Muscle of back (tissue), 11 donors: Measurements from ENCODE around the gene HS3ST3B1. TPM values are rescaled to one million over a fixed set of nuclear protein-coding genes. Genes with fewer than 3 reads are reported as not detected.

Experiments used
- DNase-seq, 3 donors: peaks; one replicate each; pipeline versions ENCODE4 v3.0.0 to v3.0.0-alpha.2; 2013
- polyA plus RNA-seq, 10 donors: library from polyadenylated mRNA; unstranded; fragments of 120-200 nt; gene quantifications; one replicate each; pipeline ENCODE4 v1.2.1, GENCODE V29; 2013; ENCODE audit not compliant: insufficient read length in 10 of 10

Gene HS3ST3B1
- polyA plus RNA-seq, 10 donors: 0.71 to 4.7 (median 3.4) TPM

DNA sequence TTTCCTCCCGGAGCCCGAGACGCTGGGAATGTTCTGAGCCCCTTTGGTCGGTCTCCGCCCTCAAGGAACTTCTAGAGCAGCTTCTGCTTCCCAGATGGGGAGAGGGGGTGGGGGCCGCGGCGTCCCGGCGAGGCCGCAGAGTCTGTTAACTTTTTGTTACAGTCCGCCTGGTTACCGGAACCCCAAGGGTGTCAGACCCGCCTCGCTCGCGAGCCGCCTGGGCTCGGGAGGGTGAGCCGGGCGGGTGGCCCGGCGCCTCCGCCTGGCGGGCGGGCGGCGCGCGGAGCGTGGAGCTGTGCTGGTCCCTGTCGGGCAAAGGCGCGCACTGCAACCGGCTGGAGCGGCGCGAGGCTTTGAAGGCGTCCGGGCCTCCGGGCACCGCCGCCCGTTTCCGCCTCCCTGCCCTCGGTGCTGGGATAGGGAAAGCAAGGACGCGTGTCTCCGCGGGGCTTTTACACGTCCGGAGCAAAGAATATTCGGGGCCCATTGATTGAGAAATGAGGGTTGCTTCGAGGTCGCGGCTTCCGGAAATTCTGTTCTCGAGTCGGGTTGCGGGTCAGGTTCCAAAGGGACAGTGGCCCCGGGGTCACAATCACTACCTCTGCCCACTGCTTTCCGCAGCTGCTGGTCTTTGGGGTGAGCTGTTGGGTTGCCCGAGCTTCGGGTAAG, 1.7 kb downstream of the HS3ST3B1 start:
- peak; percentile 74 to 90 (median 82) for DNase-seq

DNA sequence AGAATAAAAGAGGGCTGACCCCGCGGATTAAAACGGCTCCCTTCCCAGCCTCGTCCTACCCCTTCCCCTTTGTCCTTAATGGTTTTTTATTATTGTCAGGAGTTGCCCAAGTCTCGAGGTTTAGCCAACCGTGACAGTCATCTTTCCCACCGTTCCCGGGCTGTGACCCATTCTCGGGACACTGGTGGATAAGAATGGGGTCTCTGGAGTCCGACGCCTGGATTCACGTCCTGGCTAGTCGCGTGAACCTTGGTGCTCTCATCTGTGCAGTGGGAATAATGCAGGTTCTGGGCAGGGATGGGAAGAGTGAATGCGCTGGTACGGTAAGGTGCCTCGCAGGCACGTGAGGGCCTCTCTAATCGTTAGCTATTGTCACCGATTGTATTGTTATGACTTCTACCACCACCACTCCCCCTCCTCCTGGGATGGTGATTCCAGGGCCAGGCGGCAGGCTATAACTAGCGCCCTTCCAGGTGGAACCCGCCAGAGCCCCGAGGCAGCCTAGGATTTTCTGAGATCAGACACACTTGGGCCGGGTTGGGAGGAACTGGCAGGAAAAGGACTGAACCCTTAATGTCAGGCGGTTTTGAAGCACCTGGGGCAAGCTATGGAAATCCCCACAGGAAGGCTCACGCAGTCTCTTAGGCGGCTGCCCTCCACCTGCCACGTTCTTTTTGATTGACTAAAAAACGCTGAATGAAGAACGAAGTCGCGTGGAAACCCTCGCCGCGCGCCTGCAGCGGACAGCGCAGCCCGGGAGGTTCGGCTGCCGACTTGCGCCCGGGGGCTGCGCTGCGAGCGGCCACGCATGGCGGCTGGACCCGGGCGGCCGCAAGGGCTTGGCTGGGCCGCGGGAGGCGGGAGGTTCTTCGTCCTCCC, 2.7 kb downstream of the HS3ST3B1 start:
- peak in 1 of 3 donors; percentile 48 for DNase-seq

DNA sequence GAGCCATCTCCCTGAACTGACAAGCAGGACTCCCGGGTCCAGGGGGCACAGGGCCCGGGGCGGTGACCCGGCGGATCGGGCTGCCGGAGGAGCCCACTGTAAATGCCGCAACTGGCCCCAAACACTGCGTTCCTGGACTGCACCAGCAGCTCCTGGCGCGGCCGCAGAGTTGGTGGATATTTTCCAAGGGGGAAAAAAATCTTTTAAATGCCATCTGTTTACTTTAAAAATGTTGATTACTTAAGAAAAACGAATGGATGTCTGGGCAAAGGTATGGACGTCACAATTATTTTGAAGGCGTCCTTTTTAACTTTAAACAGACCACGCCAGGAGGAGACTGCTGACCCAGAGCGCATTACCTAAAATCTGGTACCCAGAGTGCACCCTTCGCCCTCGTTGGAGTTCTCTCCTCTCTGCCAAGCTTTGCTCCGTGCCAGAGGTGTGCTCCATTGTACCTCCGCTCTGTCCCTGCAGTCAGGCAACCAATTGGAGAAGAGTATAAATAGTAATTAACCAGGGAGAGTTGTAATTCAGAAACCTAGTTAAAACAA, 3.4 kb downstream of the HS3ST3B1 start:
- DNase-seq: peak in 1 of 3 donors; percentile 15

DNA sequence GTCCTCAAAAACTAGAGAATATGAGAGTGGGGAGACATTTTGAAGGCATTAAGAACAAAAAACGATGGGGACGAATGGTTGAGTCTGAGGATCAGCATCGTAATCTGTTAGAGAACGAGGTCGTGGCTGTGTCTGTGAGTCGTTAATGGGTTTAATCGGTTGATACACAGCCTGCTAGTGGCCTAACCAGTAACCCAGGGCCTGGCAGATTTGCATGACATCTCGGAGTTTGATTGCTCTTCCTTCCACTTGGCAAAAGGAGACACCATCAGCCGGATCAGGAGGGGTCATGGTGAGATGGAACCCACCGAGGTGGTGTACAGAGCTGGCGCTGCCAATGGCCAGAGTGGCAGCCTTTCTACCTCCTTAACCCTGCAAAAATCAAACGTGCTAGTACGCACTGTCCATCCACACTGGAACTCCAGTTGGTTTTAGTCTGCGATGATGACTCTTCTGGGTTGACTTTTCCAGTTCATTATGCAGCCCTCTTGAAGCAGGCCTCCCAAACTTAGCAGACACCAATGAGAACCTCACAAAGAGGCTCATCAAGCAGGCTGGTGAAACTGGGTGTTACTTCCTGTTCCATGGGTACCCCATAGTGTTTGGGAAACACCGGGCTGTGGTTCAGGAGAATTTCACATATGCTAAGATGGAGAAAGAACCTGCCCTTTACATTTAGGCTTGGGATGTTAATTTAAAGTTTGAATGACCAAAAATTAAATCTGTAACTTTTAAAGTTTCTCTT, 4.1 kb downstream of the HS3ST3B1 start:
- peak in 1 of 3 donors; percentile 23 for DNase-seq

DNA sequence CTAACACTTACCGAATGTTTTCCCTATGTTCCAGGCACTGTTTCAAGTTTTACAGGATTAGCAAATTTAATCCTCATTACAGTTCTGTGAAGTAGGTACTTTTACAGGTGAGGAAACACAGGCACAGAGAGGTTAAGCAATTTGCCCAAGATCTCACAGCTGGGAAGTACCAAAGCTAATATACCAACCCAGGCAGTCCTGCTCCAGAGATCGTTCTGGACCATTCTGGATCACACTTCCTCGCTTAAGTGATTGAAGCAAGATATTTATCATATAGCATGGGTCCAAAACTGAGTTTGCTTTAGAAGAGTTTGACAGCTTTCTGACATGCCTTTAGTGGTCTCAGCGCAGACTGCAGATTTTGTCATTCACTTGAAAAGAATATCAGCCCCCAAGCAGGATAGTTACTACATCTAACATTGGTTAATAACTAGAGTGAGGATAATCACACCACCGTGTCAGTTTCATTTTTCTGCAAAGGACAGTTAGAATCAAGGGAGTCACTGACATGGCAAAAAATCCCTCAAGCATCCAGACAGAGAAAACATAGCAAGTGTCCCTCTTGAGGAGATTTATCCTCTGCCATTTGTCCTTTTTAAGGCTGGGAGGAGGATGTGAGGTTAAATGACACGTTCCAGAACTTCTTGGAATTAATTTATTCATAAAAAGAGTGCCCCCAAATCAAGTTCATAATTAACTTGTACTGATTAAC, 5.1 kb downstream of the HS3ST3B1 start:
- no peak for DNase-seq

DNA sequence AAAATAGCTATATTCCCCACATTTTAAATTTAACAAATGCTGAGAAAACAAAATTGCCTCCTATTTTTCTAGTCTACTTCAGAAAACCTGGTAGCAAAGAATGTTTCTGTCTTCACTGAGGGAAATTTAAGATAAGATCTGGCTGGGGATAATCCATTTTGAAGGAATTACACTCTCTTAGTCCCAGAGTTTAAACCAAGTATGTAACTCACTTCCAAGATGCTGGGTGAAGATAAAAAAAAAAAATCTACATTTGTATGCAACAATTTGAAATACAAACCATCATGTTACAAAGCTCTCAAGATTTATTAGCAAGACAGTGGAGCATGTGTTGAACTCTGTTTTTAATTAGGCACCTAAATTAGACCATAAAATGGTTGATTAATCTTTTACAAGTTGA, 5.7 kb downstream of the HS3ST3B1 start:
- DNase-seq: no peak

DNA sequence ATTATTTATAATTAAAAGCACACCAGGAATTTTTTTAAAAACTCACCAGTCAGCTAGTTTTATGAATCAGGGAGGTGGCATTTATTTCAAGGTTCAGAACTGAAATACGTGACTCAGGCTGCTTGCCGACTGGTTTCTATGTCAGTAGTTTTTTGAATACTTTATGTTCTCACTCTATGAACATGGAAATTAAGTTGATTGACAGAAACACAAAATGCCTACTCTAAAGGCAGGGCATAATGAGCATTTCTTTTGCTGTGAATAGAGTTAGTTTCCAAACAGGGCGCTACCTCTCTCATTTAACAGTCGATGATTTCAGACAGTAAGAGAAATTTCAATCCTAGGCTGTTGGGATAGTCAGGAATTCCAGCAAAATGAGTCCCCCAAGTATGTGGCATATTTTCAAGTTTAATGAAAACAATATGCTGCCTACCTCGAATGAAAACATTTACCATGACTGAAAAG, 6.7 kb downstream of the HS3ST3B1 start:
- DNase-seq: peak in 2 of 3 donors; percentile 32 to 78

DNA sequence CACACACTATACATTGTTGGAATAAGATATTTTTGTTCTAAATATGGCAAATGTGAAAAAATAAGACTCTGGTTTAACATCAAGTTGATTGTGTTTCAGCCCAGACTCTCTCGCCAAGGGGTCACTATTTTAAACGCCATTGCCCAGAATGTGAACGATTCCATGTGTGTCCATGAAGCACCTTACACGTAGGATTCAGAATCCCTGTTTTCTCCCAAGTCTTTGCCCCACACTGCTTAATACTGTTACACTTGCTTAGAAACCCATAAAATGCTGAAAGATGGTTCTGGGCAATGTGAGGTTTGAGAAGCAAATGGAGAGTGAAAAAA, 7.7 kb downstream of the HS3ST3B1 start:
- DNase-seq: no peak

DNA sequence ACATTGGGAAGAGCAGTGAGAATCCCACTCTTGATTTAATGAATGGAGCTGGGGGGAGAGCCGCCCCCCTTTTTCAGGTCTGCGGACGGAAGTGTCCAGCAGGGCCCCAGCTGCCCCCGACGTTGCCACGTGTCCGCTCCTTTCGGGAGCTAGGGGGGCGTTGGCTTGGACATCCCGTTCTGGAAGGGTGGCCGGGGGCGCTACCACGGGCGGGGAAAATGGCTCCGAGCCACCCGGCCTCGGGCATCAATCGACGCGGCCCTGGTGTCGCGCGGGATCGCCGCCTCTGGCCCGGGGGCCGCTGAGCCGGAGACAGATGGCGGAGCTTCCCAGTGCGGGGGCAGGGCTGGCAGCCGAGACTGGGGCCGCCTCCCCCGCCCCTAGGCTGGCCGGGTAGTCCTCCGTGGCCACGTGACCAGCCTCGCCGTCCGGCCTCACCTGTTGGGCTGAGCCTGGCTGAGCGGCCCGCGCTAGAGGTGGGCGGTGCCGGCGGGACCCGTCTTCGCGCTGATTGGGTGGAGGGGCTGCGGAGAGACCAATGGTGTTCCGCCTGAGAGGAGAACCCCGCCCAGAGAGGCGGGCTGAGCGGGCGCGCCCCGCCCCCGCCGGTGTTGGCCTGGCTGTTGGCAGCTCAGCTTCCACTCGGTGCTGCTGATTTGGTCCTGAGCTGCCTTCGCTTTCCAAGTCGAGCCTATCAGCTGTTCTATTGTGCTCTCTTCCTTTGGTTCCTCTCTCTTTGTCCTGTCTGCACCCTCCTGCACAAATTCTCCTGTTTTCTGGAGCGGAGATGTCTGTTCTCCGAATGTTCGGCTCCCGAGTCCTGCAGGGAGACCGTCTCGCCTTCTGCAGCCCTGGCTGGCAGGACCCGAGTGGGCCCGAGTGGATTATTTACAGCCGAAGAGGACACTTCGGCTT, 8.3 kb downstream of the HS3ST3B1 start:
- DNase-seq: peak; percentile 93 to 96 (median 93)

DNA sequence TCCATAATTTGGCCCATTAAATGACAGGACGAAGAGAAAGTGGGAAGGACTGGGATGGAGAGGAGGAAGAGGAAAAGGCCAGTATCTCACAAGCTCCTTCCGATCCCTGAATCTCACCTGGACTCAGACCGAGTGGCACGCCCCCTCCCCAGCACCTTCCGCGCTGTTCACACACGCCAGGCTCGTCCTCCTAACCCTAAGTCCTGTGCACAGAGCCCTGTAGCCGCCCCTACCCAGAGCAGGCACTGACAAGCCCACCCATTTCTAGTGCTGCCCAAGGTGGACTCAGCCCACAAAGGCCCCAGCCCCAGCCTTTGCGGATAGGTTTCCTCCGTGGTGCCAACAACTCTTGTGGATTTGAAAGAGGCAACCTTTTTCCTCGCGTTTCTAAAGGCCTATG, 9.2 kb downstream of the HS3ST3B1 start:
- peak in 1 of 3 donors; percentile 24 for DNase-seq

DNA sequence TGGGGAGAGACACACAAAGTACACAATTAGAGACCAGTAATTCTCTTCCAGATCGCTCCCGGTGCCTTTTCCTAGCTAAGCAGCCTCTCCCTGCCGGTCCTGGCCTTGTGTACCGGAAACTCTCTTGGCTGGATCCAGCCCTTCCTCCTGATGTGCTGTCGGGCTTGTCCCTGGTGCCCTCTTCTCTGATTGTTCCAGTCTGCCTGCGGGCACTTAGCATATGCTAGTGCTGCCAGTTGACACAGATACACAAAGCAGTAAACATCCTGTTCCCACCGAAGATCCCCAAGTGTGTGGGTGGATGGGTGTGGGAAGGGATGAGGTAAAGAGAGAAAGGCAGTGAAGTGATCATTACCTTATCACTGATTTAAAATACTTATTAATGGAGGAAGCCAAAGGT, 9.7 kb downstream of the HS3ST3B1 start:
- DNase-seq: peak in 1 of 3 donors; percentile 39

DNA sequence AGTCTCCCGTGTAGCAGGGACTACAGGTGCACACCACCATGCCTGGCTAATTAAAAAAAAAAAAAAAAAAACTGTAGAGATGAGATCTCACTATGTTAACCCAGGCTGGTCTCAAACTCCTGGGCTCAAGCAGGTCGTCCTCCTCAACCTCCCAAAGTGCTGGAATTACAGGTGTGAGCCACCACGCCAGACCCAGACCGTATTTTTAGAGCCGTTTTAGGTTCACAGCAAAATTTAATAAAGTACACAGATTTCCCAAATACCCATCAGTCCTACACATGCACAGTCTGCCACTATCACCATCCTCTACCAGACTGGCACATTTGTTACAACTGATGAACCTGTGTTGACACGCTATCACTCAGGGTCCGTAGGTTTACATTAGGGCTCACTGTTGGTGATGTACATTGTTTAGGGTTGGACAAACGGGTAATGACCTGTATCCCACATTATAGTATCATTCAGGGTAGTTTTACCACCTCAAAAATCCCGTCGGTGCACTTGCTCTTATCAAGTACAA, 10.4 kb downstream of the HS3ST3B1 start:
- DNase-seq: no peak

DNA sequence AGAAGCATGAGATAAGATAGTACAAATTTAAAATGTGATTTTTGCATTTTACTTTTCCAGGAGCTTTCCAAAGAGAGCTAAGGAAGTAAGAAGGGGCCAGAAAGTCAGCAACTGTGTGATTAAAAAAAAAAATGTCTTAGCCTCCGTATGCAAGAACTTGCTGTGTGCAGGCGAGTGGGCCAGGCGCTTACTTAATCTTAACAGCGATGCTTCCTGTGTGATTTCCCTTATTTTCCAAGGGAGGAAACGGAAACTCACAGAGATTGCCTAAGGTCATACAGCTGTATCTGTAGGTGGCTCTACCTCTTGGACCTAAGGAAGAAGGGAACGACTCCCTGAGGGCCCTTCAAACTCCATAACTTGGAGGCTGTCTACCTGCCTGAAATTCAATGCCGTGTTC, 11.1 kb downstream of the HS3ST3B1 start:
- DNase-seq: peak in 1 of 3 donors; percentile 42

DNA sequence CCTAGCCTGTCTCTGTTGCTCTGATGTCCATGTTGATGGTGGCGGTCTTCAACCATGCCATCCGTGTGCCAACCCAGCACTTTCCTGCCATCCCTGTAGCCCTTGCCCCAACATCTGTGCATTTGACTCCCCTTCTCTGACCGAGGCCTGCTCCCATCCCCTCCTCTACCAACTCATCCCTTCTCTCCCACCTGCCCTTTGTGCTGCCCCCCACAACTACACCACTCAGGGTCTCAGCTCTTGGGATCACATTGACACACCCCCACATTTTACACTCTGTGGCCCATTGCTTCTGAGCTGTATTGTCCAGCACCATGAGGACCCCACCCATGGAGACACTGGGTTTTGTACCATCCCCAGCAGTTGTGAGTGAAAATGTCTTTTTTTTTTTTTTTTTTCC, 11.6 kb downstream of the HS3ST3B1 start:
- DNase-seq: no peak

DNA sequence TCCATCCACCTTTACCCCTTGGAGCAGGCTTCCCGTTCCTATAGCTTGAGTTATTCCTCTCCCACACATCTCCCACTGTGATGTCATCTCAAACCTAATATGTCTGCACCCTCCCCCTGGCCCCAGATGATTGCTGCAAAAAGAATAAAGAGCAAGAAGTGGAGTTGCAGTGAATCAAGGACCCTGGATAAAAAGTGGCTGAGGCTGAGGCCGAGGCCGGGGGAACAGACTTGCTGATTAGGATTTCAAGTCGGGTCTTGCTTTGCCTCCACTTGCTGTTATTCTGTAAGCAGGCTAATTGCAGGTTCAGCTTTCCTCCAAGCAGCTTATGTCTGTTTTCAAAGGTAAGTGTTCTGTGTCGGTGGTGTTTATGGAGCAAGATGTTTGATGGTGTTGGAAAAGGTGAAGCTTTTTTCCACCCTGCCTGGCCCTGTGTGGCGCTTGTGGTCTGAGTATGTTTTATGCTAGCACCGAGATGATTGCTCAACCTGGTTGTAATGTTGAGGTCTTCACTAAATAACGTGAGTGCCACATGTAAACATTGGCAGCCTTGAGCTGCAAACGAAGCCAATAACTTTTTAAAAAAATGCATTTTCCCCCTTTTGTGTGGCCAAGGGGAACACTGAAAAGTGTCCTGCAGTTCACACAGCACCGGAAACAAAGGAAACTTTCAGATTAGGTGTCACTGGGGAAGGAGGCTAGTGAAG, 15.4 kb downstream of the HS3ST3B1 start:
- DNase-seq: no peak

DNA sequence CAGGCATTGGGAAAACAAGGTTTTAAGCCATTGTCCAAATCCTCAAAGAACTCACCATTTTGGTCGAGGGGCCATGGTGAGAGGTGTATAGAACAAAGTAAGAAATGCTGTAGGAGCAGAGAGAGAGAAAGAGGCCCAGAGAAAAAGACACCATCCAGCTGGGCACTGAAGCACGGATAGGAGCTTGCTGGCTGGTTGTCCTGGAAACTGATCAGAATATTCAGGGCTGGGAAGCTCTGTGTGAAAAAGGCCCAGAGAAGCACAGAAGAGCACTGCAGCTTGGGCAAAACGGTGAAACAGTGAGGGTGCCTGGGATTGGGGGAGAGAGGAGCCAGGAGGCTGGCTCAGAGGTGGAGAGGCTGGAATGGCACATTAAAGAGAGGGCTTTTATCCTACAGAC, 16.5 kb downstream of the HS3ST3B1 start:
- DNase-seq: no peak

DNA sequence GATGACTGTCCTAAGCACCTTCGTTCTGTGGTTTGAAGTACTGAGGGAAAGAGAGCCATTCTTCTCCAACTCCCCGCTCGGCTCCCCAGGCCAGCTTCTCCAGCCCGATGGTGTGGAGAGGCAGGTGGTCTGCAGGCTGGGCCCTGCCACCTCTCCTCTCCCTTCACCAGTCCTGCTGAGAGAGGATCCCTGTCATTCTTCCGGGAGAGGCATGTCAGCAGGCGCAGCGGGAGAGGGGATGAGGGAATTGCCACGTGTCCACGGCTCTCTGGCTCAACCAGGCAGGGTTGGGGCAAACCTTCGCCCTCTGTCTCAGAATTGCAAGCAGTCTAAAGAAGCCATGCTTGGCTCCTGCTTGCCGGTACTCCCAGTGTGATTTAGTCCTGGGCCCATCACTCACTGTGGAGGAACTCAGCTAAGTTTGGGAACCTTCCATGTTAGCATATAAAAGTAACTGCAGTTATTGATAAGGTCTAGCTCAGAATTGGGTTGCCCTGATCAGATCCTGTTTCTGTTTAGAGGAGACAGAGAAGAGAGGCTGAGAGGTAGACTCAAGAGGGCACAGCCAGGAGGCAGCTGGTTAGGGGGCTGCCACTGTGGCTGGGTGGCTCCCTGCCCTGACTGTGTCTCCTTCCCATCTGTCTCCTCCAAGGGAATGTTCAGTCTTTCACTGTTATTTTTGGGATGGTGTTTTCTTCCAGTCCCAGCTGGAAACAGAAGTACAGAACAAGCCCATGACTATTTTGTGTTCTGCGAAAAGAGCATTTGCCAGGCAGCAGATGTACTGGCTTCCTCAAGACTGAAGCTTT, 17.4 kb downstream of the HS3ST3B1 start:
- DNase-seq: no peak

DNA sequence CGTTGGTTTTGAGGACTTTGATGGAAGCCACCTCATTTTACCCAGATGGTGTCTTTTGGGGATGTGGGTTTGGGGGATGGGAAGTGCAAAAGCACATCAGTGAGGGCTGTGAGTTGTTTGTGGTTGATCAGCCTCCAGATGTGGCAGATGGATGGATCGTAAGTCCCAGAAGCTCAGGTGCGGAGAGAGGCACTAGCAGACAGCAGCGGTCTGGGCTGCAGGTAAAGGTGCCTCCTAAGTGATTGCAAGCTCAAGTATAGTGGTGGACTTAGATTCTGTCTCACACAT, 18.0 kb downstream of the HS3ST3B1 start:
- DNase-seq: no peak

DNA sequence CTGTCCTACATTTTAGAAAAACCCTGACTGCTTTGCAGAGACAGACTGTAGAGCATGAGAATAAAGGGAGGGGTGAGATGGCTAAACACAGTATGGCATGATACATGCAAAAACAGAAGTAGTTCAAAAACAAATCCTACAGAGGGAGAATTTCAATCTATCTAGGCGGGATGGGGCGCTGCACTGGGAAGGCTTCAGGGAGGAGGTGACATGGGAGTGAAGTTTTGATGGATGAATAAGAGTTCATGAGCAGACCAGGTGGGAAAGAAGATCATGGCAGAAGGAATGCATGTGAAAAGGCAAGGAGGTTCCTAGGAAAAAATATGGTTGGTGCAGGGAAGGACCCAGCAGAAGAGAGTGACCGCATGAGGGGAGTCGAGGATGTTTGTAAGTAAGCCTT, 19.2 kb downstream of the HS3ST3B1 start:
- DNase-seq: no peak
